Loucy (cell line): ENCODE measurements around the gene LRRC4C.

Experiments
- EZH2phosphoT487 ChIP-seq: fragments of 200-600 bp; IDR thresholded peaks from 2 replicates; pipeline ENCODE4 v1.6.1; 2018; ENCODE audit warnings: antibody characterized with exemption, mild to moderate bottlenecking, moderate library complexity, borderline replicate concordance
- TF ChIP-seq, protein P1 (sequence below): fragments of 200-600 bp; sonication (generic); conservative IDR thresholded peaks from 2 replicates; pipeline ENCODE4 v1.5.1; 2014; ENCODE audit warnings: mild to moderate bottlenecking, antibody characterized with exemption, low read length

DNA sequence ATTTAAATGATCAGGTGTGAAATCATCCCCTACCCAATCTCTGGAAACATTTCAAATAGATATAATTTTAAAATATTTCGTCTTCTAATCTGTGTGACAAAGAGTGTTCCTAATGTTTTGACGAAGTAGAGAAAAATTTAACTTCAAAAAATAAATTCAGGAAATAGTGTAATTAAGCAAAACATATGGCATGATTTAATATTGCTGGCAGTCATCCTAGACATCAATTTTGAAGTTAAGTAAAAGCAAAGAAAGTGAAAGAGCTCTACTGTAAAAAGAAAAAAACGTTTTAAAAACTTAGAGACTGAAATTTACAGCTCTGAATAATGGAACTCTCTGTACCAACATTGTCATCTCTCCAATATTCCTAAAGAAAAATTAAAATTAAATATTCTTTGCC lies 1062.3 kb downstream of the LRRC4C start:
- TF ChIP-seq, protein P1, sequence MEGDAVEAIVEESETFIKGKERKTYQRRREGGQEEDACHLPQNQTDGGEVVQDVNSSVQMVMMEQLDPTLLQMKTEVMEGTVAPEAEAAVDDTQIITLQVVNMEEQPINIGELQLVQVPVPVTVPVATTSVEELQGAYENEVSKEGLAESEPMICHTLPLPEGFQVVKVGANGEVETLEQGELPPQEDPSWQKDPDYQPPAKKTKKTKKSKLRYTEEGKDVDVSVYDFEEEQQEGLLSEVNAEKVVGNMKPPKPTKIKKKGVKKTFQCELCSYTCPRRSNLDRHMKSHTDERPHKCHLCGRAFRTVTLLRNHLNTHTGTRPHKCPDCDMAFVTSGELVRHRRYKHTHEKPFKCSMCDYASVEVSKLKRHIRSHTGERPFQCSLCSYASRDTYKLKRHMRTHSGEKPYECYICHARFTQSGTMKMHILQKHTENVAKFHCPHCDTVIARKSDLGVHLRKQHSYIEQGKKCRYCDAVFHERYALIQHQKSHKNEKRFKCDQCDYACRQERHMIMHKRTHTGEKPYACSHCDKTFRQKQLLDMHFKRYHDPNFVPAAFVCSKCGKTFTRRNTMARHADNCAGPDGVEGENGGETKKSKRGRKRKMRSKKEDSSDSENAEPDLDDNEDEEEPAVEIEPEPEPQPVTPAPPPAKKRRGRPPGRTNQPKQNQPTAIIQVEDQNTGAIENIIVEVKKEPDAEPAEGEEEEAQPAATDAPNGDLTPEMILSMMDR = no peak
- no peak for TF ChIP-seq EZH2phosphoT487
